ENCODE results near the gene AOX1.
A peak's percentile ranks its signal among the peaks of the same experiment; 100 is the strongest.
"Not testable (repeated sequence)": the region's sequence is repeated elsewhere in the genome, so short reads cannot be mapped to it uniquely, and the experiment has no call there.

Gene AOX1

DNA sequence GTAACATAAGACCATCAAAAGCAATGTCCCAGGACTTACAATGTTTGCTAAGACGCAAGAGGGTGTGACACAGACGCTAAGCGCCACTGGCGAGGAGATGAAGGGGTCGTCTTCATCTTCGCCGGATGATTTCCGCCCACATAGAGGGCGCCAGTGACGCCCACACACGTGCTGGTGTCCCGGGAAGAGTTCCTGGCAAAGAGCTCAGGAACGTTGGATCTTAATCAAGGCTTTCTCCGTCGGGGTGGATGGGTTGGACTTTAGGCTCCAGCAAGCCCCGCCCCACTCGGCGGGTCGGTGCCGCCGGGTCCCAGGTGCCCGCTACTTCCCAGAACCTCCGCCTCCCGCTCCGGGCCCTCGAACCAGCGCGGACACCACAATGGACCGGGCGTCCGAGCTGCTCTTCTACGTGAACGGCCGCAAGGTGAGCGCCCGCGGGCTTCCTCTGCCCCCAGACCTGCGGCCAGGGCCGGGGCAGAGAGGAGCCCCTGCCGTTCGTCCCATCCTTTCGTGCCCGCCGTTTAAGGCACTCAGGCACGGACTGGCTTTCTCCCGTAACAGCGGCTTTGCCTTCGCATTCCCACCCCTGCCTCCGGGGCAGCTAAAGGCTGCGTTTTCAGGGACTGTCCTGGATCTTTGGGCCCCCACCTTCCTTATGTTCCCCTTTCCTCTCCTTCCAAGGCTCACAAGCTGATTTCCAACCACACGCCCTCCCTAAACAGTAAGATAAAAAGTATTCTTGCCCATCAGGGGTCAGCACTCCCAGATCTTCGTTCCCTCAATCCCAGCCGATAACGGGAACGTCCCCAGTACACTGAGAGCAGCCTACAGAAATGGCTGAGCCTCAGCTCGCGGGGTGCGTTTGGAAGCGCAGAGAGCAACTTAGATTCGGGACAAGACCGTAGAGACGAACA is at the start of gene AOX1:
TSS of gene AOX1 (plus strand) at position 285 of the 914 bp plus-strand sequence. CDS start at position 380, 95 bp downstream.
- peak in 1 of 2 donors; percentile 5 for DNase-seq

- no peak for DNase-seq
Measured at GRCh38 chr2:200538139-200538538, 47.7 kb upstream of the AOX1 start.

GRCh38 chr2:200540793-200541192 is 45.0 kb upstream of the AOX1 start:
- DNase-seq, result no peak

- DNase-seq, result not testable (repeated sequence)
Measured at GRCh38 chr2:200566596-200566995, 19.2 kb upstream of the AOX1 start.

GRCh38 chr2:200567932-200568331 is 17.9 kb upstream of the AOX1 start:
- DNase-seq, result no peak

- DNase-seq, result peak; percentile 7 to 57
Measured at GRCh38 chr2:200575957-200576356, 9.9 kb upstream of the AOX1 start.

GRCh38 chr2:200577027-200577426 is 8.8 kb upstream of the AOX1 start:
- no peak for DNase-seq

- DNase-seq, result peak; percentile 29 to 64
Measured at GRCh38 chr2:200578778-200579177, 7.0 kb upstream of the AOX1 start.

DNA sequence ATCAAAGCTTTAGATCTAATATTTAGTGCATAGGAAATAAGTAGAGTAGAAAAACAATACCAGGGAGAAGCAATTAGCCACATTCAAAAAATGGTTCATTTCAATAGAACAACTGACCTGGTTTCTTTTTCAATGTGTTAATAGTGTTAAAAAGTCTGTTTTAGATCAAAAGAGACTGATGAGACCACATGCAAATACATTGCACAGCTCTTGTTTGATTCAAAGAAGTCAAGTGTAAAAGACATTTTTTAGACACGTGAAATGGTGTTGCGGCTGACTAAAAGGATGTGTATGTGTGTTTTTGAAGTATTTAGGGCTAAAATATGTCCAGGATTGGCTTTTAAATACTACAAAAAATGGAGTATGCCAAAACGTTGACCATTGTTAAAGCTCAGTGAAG is 1.2 kb upstream of the AOX1 start:
- no peak for DNase-seq

- DNase-seq, result no peak
Measured at GRCh38 chr2:200585340-200585729, 479 bp upstream of the AOX1 start.

- no peak for DNase-seq
Measured at GRCh38 chr2:200586644-200586975, 796 bp downstream of the AOX1 start.

- DNase-seq, result no peak
Measured at GRCh38 chr2:200587007-200587616, 1.3 kb downstream of the AOX1 start.

DNA sequence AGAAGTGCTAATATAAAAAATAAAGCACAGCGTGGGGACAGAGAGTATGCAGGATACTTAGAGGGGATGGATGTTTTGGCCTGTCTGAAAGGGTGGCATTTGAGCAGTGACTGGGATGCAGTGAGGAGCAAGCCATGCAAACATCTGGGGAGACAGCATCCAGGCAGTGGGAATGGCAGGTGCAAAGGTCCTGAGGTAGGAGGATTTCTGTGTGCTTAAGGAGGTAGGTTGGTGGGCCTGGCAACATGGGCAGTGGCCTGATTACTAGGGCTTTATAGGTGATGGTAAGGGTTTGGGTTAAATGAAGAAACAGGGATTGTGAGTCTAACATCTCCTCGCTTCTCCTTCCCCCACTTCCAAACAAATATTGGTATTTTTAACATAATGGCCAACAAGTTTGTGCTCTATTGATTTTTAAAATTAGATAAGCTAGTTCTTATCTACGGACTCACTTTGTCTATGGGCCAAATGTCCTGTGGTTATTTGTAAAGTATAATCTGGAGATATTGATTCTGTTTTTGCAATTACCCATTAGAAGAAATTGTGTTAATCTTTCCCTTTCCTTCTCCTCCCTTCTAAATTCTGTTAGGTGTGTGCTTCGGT is 2.4 kb downstream of the AOX1 start:
- DNase-seq, result no peak

GRCh38 chr2:200590090-200590489 is 4.3 kb downstream of the AOX1 start:
- no peak for DNase-seq

DNA sequence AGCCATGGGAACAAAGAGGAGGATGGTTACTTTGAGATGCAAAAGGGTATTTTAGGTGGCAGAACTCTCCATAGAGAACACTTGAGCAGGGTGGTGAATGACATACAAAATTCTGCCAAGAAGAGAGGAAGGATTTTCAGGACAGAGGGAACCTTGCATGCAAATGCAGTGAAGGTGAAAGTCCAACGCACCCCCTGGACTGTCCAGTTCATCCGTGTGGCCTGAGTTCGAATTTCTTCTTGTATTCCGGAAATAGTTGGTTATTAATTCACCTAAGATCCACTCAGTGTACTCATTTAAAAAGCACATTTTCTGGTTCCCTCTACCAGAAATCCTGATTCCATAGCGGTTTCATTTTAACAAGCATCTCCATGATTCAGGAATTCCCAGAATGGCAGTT is 5.5 kb downstream of the AOX1 start:
- DNase-seq, result no peak

GRCh38 chr2:200592406-200593075 is 6.7 kb downstream of the AOX1 start:
- DNase-seq, result no peak

DNA sequence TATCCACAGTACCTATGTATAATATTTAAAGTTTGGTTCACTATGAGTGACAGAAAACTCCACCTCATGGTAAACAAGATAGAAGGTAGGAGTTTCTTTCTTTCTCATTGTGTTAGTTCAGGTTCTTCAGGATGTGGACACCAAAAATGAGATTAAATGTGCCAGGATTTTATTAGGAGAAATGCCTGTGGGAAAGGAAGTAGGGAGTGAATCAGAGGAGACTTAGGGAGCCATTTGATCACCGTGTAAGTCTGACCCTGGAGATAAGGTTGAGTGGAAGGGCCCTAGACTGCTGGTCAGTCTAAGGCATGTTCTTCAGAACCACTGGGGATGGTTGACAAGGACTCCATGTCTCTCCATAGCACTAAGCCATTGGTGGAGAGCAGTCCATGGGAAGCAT is 8.1 kb downstream of the AOX1 start:
- no peak for DNase-seq

- DNase-seq, result no peak
Measured at GRCh38 chr2:200595913-200596312, 10.1 kb downstream of the AOX1 start.

- DNase-seq, result no peak
Measured at GRCh38 chr2:200596774-200597570, 11.2 kb downstream of the AOX1 start.

GRCh38 chr2:200599206-200599605 is 13.4 kb downstream of the AOX1 start:
- DNase-seq, result no peak

DNA sequence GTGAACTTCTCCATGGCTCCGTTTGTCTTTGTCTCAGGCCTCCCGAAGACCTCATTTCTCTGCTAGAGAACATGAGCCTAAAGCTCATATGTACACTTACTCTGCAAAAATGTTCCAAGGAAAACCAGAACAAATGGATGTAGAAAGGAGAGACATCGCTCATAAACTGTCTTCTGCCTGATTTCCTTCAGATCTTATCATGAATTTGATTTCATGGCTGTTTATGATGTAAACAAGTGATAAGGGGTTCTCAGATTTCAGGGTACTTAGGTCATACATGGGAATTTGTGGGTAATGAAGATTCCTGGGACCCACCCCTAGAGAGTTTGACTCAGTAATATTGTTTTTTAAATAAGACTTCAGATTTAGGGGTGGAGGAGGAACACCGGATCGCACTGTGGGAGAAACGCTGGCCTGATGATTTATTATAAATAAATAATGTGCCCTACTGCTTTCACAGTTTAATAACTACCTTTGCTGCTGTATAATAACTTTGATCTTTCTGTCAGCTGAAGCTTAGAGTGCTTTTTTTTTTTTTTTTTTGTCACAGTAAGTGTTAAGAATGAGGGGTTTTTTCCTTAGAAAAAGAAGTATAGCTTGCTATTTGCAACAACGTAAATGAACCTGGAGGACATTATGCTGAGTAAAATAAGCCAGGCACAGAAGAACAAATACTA is 14.9 kb downstream of the AOX1 start:
- no peak for DNase-seq

DNA sequence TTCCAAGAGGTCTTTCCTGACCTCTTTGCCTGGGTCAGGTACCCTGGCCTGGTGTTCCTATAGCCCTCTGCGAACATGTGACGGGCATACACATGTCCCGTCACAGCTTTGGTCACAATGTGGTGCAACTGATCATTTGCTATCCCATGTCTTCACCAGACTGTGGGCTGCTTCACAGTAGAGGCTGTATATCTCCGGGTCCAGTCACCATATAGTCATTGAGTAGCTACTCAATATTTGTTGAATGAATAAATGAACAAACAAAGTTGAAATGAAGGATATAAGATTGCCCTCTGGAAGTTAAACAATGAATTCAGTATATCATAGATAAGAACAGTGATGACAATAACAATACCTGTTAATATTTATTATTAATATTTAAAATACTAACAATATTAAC is 16.8 kb downstream of the AOX1 start:
- DNase-seq, result no peak

Measured in inflammatory macrophage treated with lipopolysaccharide for 1 hour (primary cell).